ENCODE results near the gene QRICH1. TPM values are rescaled to one million over a fixed set of nuclear protein-coding genes. Genes with fewer than 3 reads are reported as not detected.

Gene QRICH1
- total and polyA plus RNA-seq, 10 of the 15 experiments (the other 5 are each of a cell fraction or from before 2014, with no cell fraction given): 22.2 to 116 (median 81.4) TPM

- TF ChIP-seq RELB (IDR thresholded peaks at IDR 0.05; ENCODE audit: low read depth) (peak; percentile 66), MXI1 (IDR thresholded peaks at IDR 0.05; ENCODE audit: low read depth, low read length) (peak; percentile 86), LARP7 (IDR thresholded peaks at IDR 0.05) (peak; percentile 86), BCLAF1 (IDR thresholded peaks at IDR 0.05) (no peak), NFYB (IDR thresholded peaks at IDR 0.05; ENCODE audit: insufficient read depth, low read depth, low read length) (peak; percentile 93), EGR1 (IDR thresholded peaks at IDR 0.05; ENCODE audit: borderline replicate concordance in 1 of 2, low read depth in 2 of 2, low read length in 2 of 2) (peak in 1 of 2 experiments; percentile 90; a peak in 2 of 3 replicates), POU2F2 (IDR thresholded peaks at IDR 0.05; ENCODE audit: borderline replicate concordance, low read depth, low read length) (peak; percentile 80), CEBPZ (IDR thresholded peaks at IDR 0.05; ENCODE audit: low read depth, low read length) (peak; percentile 50; the same call in 1 of the 2 replicates)
- TF ChIP-seq, protein P1, sequence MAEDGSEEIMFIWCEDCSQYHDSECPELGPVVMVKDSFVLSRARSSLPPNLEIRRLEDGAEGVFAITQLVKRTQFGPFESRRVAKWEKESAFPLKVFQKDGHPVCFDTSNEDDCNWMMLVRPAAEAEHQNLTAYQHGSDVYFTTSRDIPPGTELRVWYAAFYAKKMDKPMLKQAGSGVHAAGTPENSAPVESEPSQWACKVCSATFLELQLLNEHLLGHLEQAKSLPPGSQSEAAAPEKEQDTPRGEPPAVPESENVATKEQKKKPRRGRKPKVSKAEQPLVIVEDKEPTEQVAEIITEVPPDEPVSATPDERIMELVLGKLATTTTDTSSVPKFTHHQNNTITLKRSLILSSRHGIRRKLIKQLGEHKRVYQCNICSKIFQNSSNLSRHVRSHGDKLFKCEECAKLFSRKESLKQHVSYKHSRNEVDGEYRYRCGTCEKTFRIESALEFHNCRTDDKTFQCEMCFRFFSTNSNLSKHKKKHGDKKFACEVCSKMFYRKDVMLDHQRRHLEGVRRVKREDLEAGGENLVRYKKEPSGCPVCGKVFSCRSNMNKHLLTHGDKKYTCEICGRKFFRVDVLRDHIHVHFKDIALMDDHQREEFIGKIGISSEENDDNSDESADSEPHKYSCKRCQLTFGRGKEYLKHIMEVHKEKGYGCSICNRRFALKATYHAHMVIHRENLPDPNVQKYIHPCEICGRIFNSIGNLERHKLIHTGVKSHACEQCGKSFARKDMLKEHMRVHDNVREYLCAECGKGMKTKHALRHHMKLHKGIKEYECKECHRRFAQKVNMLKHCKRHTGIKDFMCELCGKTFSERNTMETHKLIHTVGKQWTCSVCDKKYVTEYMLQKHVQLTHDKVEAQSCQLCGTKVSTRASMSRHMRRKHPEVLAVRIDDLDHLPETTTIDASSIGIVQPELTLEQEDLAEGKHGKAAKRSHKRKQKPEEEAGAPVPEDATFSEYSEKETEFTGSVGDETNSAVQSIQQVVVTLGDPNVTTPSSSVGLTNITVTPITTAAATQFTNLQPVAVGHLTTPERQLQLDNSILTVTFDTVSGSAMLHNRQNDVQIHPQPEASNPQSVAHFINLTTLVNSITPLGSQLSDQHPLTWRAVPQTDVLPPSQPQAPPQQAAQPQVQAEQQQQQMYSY (CRISPR knock-in tag; IDR thresholded peaks at IDR 0.05): no peak
- TF ChIP-seq, protein P2, sequence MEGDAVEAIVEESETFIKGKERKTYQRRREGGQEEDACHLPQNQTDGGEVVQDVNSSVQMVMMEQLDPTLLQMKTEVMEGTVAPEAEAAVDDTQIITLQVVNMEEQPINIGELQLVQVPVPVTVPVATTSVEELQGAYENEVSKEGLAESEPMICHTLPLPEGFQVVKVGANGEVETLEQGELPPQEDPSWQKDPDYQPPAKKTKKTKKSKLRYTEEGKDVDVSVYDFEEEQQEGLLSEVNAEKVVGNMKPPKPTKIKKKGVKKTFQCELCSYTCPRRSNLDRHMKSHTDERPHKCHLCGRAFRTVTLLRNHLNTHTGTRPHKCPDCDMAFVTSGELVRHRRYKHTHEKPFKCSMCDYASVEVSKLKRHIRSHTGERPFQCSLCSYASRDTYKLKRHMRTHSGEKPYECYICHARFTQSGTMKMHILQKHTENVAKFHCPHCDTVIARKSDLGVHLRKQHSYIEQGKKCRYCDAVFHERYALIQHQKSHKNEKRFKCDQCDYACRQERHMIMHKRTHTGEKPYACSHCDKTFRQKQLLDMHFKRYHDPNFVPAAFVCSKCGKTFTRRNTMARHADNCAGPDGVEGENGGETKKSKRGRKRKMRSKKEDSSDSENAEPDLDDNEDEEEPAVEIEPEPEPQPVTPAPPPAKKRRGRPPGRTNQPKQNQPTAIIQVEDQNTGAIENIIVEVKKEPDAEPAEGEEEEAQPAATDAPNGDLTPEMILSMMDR (IDR thresholded peaks at IDR 0.05 in 2 of 3, conservative IDR thresholded peaks at IDR 0.05 in 1 of 3; ENCODE audit: control insufficient read depth in 2 of 3, extremely low read depth in 1 of 3, insufficient read depth in 1 of 3, low read depth in 3 of 3, low read length in 3 of 3): peak; percentile 41 to 48 (median 47); a peak in 5 of 6 replicates
- TF ChIP-seq, protein P3, sequence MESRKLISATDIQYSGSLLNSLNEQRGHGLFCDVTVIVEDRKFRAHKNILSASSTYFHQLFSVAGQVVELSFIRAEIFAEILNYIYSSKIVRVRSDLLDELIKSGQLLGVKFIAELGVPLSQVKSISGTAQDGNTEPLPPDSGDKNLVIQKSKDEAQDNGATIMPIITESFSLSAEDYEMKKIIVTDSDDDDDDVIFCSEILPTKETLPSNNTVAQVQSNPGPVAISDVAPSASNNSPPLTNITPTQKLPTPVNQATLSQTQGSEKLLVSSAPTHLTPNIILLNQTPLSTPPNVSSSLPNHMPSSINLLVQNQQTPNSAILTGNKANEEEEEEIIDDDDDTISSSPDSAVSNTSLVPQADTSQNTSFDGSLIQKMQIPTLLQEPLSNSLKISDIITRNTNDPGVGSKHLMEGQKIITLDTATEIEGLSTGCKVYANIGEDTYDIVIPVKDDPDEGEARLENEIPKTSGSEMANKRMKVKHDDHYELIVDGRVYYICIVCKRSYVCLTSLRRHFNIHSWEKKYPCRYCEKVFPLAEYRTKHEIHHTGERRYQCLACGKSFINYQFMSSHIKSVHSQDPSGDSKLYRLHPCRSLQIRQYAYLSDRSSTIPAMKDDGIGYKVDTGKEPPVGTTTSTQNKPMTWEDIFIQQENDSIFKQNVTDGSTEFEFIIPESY (IDR thresholded peaks at IDR 0.05): no peak
Observed at GRCh38 chr3:49007068-49007770, 86.7 kb downstream of the QRICH1 start, which contains the start of gene WDR6 (continued).
